Common myeloid progenitor, CD34-positive (primary cell): Measurements from ENCODE around the gene FXYD1.

Experiments used
- CTCF ChIA-PET: fragments of 350-600 bp; sonication (Branson Sonifier 250); formaldehyde crosslinking; loops from one replicate; lab custom pipeline; 2021; ENCODE audit warnings: antibody characterized with exemption; lab: Charles Lee
- POLR2A ChIA-PET: fragments of 350-600 bp; sonication (Branson Sonifier 250); formaldehyde crosslinking; loops from one replicate; lab custom pipeline; 2021; ENCODE audit warnings: antibody characterized with exemption; lab: Charles Lee
- DNase-seq, 3 donors: peaks; one replicate each; pipeline versions ENCODE4 v3.0.0 to v3.0.0-alpha.2; 2013
- H3K27ac ChIP-seq, 2 experiments: 1 replicate in 1 of 2; 2 replicates in 1 of 2; pipeline ENCODE4 v1.7.0; 2013; ENCODE audit warnings: inconsistent platforms in 2 of 2, low read length in 2 of 2, mild to moderate bottlenecking in 2 of 2, low read depth in 1 of 2, moderate library complexity in 1 of 2; ENCODE audit not compliant: severe bottlenecking in 2 of 2, insufficient read depth in 1 of 2, poor library complexity in 1 of 2
- H3K27me3 ChIP-seq, 5 experiments: replicated peaks in 2 of 5; 1 replicate in 3 of 5; 2 replicates in 2 of 5; pipeline versions ENCODE4 v1.6.1 to v1.7.0; 2013; ENCODE audit warnings: low read length in 4 of 5, mild to moderate bottlenecking in 2 of 5, moderate library complexity in 2 of 5, inconsistent platforms in 1 of 5; ENCODE audit not compliant: insufficient read depth in 5 of 5, control insufficient read depth in 4 of 5
- H3K36me3 ChIP-seq, 4 experiments: 1 replicate in 2 of 4; 2 replicates in 2 of 4; pipeline versions ENCODE4 v1.6.1 to v1.7.0; 2013; ENCODE audit warnings: low read length in 3 of 4, control low read depth in 1 of 4, mild to moderate bottlenecking in 1 of 4; ENCODE audit not compliant: control insufficient read depth in 4 of 4, insufficient read depth in 4 of 4
- H3K4me1 ChIP-seq, 4 experiments: 1 replicate in 3 of 4; 2 replicates in 1 of 4; pipeline versions ENCODE4 v1.6.1 to v1.7.1; 2013; ENCODE audit warnings: low read length in 3 of 4, mild to moderate bottlenecking in 3 of 4, control low read depth in 1 of 4, inconsistent platforms in 1 of 4, moderate library complexity in 1 of 4; ENCODE audit not compliant: control insufficient read depth in 4 of 4, insufficient read depth in 4 of 4; ENCODE audit errors: control extremely low read depth in 1 of 4
- H3K4me3 ChIP-seq, 7 experiments: 1 replicate in 4 of 7; 2 replicates in 3 of 7; pipeline versions ENCODE4 v1.5.1 to v1.7.0; 2013; ENCODE audit warnings: mild to moderate bottlenecking in 7 of 7, low read length in 6 of 7, moderate library complexity in 6 of 7, inconsistent platforms in 2 of 7, low read depth in 2 of 7, control low read depth in 1 of 7; ENCODE audit not compliant: insufficient read depth in 4 of 7, control insufficient read depth in 1 of 7; ENCODE audit errors: extremely low read depth in 1 of 7
- H3K9me3 ChIP-seq, 5 experiments: 1 replicate in 4 of 5; 2 replicates in 1 of 5; pipeline versions ENCODE4 v1.6.1 to v1.7.1; 2013; ENCODE audit warnings: low read length in 4 of 5, mild to moderate bottlenecking in 2 of 5, inconsistent platforms in 1 of 5, low read depth in 1 of 5, moderate library complexity in 1 of 5; ENCODE audit not compliant: control insufficient read depth in 4 of 5, insufficient read depth in 2 of 5; ENCODE audit errors: control extremely low read depth in 1 of 5
- WGBS: methylation state at CpG from one replicate; pipeline ENCODE4 v1.1.5; 2013; ENCODE audit not compliant: insufficient coverage; 5-methylcytosine and 5-hydroxymethylcytosine counted together

Gene FXYD1

GRCh38 chr19:35142606-35143230, 4.1 kb downstream of the FXYD1 start:
- no peak overlapping the region for H3K27ac ChIP-seq
- no peaks in the 10 kb centered on the region for H3K36me3 ChIP-seq
- WGBS = 0% methylated on average over 8 of the region's 46 CpGs
- no peaks in the 10 kb centered on the region for H3K9me3 ChIP-seq
- DNase-seq = peak in 2 of 3 donors; percentile 70 to 72
- ChIA-PET POLR2A (interaction anchor here (0.6 to 3.2 kb wide), 2 partner anchors 11 to 51 kb away, joined by 3 to 14 read pairs; partner anchors contain the start of gene FXYD5), CTCF (interaction anchor here (0.8 to 5.6 kb wide), 19 partner anchors 9 to 210 kb away, joined by 3 to 38 read pairs (median 5); partner anchors contain the start of genes FAM187B, FXYD5 and HAMP)
- H3K4me1 ChIP-seq = peaks cover 0 to 46% (median 37%) of the 10 kb centered on the region in 4 experiments
- peaks cover 0 to 33% (median 17%) of the 10 kb centered on the region in 5 experiments for H3K27me3 ChIP-seq
- H3K4me3 ChIP-seq = peak overlapping the region in 3 of 7 experiments; percentile 43 to 55 (median 49)

GRCh38 chr19:35143231-35143715, 4.6 kb downstream of the FXYD1 start, which contains the start of gene FXYD7:
TSS of gene FXYD7 (plus strand) at chr19:35143255. CDS start at chr19:35143334, 79 bp downstream.
- Histone ChIP-seq H3K4me1 (peaks cover 0 to 46% (median 37%) of the 10 kb centered on the region in 4 experiments), H3K27me3 (peaks cover 0 to 33% (median 17%) of the 10 kb centered on the region in 5 experiments), H3K9me3 (no peaks in the 10 kb centered on the region), H3K27ac (no peak within 1 kb of the TSS), H3K36me3 (no peaks in the 10 kb centered on the region), H3K4me3 (peak within 1 kb of the TSS in 4 of 7 experiments; percentile 33 to 55 (median 46))
- no peak for DNase-seq
- 0% methylated on average over 6 of the region's 31 CpGs for WGBS
- POLR2A ChIA-PET = interaction anchor here (3.2 kb wide), 1 partner anchor 11 kb away, joined by 14 read pairs; the partner anchor contains the start of gene FXYD5
- CTCF ChIA-PET = interaction anchor here (0.8 to 5.6 kb wide), 9 partner anchors 8 to 171 kb away, joined by 3 to 38 read pairs (median 8); partner anchors contain the start of gene FXYD5

- POLR2A ChIA-PET = interaction anchor here (1.1 to 3.2 kb wide), 2 partner anchors 10 to 348 kb away, joined by 3 to 14 read pairs; partner anchors contain the start of gene FXYD5
- peaks cover 0 to 46% (median 36%) of the 10 kb centered on the region in 4 experiments for H3K4me1 ChIP-seq
- CTCF ChIA-PET = interaction anchor here (1.0 to 5.6 kb wide), 4 partner anchors 8 to 94 kb away, joined by 5 to 38 read pairs (median 13); partner anchors contain the start of gene FXYD5
- no peak overlapping the region for H3K4me3 ChIP-seq
- no peak overlapping the region for H3K27ac ChIP-seq
- H3K36me3 ChIP-seq = no peaks in the 10 kb centered on the region
- H3K9me3 ChIP-seq = no peaks in the 10 kb centered on the region
- DNase-seq = no peak
- WGBS = 60% methylated on average over 3 of the region's 3 CpGs
- H3K27me3 ChIP-seq = peaks cover 0 to 33% (median 17%) of the 10 kb centered on the region in 5 experiments
Observed at GRCh38 chr19:35143818-35144217, 5.2 kb downstream of the FXYD1 start.

GRCh38 chr19:35144259-35144599, 5.6 kb downstream of the FXYD1 start:
- no peak overlapping the region for H3K4me3 ChIP-seq
- no peaks in the 10 kb centered on the region for H3K36me3 ChIP-seq
- CTCF ChIA-PET = interaction anchor here (0.9 to 5.6 kb wide), 3 partner anchors 10 to 119 kb away, joined by 4 to 38 read pairs (median 5); partner anchors contain the start of gene FXYD5
- DNase-seq = no peak
- peaks cover 0 to 33% (median 17%) of the 10 kb centered on the region in 5 experiments for H3K27me3 ChIP-seq
- peaks cover 0 to 46% (median 34%) of the 10 kb centered on the region in 4 experiments for H3K4me1 ChIP-seq
- no CpG with 5 or more reads among the region's 6 CpGs for WGBS
- POLR2A ChIA-PET = interaction anchor here (1.1 kb wide), 1 partner anchor 347 kb away, joined by 3 read pairs; no protein-coding TSS in a partner anchor
- H3K9me3 ChIP-seq = no peaks in the 10 kb centered on the region
- H3K27ac ChIP-seq = no peak overlapping the region

GRCh38 chr19:35144600-35145436, 6.2 kb downstream of the FXYD1 start:
- ChIA-PET POLR2A (interaction anchor here (1.1 kb wide), 1 partner anchor 347 kb away, joined by 3 read pairs; no protein-coding TSS in a partner anchor), CTCF (interaction anchor here (0.7 to 5.6 kb wide), 7 partner anchors 9 to 176 kb away, joined by 3 to 38 read pairs (median 3); partner anchors contain the start of gene FXYD5)
- Histone ChIP-seq H3K36me3 (no peaks in the 10 kb centered on the region), H3K27ac (no peak overlapping the region), H3K9me3 (no peaks in the 10 kb centered on the region), H3K4me3 (no peak overlapping the region), H3K27me3 (peaks cover 0 to 33% (median 17%) of the 10 kb centered on the region in 5 experiments), H3K4me1 (peaks cover 0 to 46% (median 33%) of the 10 kb centered on the region in 4 experiments)
- peak in 2 of 3 donors; percentile 32 to 36 for DNase-seq
- WGBS = 32% methylated on average over 3 of the region's 15 CpGs

- Histone ChIP-seq H3K27ac (no peak overlapping the region), H3K9me3 (no peaks in the 10 kb centered on the region), H3K36me3 (no peaks in the 10 kb centered on the region), H3K4me3 (no peak overlapping the region), H3K4me1 (peaks cover 0 to 40% (median 26%) of the 10 kb centered on the region in 4 experiments), H3K27me3 (peaks cover 0 to 29% (median 13%) of the 10 kb centered on the region in 5 experiments)
- ChIA-PET CTCF (interaction anchor here (1.6 to 2.2 kb wide), 3 partner anchors 11 to 103 kb away, joined by 3 to 5 read pairs (median 4); no protein-coding TSS in a partner anchor), POLR2A (no interaction called here)
- 74% methylated on average over 5 of the region's 7 CpGs for WGBS
- DNase-seq = peak in 2 of 3 donors; percentile 60 to 65
Observed at GRCh38 chr19:35146746-35147459, 8.3 kb downstream of the FXYD1 start.
